HG02943 (cell line): ENCODE measurements around the gene CEP104.

Source experiments
- ATAC-seq: cut with Tn5 transposase; IDR thresholded peaks from one replicate; pipeline ENCODE4 v1.9.1; 2021; ENCODE audit warnings: mild to moderate bottlenecking, low read depth, moderate library complexity; ENCODE audit not compliant: unreplicated experiment

The CEP104 gene

DNA sequence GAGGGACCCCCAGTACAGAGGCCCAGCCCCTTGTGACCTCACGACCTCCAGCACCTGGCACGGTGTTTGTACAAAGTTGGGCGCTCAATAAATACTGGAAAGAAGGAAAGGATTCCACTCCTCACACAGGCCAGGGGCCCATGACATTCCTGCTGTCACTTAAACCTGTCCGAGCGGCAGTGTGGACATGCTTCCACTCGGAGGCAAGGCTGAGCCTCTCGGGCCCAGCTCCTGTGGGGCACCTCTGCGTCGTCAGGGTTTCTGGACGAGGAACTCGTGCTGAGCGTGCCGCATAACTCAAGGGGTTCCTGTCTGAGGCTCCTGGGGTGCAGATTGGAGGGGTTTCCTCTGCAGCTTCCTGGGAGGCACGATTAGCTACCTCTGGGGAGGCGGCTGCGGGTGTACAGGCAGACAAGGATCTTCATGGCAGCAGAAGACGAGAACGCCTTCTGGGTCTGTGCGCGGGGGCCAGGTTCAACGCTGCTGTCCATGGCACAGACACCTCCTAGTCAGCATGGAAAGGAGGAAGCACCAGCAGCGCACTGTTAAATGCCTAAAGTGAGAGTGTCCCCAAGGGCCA lies 88.1 kb downstream of the CEP104 start:
- ATAC-seq = no peak

DNA sequence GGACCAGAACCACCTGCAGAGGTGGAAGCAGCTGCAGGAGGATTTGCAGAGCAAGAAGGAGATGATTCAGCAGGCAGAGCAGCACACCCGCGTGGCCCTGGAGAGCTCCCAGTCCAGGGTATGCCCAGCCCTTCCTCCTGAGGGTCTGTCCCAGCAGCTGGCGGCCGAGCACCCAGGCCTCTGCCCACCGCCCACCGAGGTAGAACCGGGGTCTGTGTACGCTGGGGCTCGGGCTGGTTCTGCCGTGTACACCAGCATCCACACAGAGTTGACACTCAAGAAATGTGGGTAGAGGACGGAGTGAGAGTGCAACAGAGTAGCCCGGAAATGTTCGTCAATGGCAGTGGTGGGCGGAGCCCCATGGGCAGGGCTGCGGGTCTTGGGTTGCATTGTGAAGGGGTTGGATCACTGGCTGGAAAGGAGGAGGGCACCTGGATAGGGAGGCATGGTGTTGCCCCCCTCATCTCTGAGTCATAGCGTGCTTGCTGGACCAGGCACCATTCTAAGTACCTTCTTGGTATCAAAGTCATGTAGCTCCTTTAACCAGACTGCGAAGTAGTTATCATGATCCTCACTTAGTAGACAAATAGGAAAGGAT lies 89.6 kb downstream of the CEP104 start:
- no peak for ATAC-seq

DNA sequence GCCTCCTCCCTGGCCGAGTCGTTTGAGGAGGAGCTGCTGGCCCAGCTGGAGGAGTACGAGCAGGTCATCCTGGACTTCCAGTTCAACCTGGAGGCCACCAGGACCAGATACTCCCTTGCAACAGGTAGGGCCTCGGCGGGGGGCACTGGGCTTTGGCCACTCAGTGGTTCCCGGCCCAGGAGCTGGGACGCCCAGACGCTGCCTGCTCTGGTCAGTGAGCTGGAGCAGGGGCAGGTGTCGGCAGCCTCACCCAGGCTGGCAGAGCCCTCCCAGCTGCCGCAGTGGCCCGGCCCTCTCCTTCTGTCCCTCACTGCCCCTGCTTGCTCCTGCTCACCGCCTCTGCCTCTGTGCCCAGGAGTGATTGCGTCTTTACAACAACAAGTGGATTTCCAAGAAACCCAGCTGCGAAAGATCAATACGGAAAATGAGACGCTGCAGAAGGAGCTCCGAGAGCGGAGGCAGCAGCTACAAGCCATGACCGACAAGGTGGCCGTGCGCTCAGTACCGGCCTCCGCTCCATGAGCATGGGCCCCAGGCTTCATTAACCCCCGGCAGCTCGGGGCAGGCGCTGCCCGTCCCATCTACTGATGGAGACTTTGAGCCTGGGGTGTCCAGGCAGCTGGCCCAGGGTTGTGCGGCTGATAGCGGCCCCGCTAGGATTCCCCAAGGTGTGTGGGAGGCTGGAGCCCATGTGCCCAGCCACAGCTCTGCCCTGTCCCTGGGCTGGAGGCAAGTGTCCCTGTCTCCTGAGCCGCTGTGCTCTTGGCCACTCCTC lies 93.5 kb downstream of the CEP104 start:
- ATAC-seq = no peak

DNA sequence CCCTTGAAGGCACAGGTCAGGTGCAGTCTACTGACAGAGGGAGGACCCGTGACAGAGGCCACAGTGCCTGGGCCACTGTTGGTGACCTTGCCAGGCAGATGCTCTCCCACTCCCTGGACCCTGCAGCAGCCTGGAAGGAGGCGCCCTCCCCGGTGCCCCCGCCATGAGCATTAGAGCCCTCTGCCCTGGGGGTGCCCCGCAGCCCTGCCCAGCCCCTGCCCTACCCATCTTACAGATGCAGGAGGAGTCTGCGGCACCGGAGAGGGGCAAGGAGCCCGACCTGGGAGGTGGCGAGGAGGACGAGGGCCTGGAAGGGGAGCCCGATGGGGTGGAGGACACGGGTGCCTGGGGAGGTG lies 94.2 kb downstream of the CEP104 start:
- ATAC-seq = no peak

DNA sequence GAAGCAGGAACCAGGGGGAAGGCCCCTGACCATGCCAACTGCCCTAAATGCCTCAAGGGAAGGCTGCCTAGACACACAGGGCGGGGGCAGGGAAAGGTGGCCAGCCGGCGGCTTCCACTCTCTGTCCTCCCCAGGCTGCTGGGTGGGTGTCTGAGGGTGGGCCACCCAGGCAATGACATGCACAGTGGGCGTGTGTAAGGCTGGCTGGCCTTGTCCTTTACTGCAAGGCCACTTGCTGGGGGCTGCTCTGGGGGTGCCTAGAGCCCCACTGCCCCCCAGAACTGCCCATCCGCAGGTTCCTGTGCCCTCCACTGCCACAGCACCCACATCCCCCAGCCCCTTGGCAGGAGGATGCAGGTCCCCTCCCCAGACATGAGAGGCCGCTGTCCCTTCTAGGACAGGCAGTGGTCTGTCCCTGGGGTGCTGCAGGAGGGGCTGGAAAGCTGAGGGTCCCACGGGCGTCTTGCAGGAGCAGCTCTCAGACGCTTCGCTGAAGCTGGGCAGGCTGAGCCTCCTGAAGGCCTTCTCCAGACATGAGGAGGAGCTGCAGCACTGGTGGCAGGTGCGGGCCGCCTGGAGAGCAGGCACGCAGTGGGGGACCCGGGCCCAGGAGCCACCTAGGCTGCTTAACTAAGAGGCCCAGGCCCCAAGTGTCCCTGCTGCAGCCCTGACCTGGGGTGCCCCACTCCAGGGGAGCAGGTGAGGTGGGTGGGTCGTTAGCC lies 94.7 kb downstream of the CEP104 start:
- ATAC-seq = no peak
